GM21576 (cell line): ENCODE results near the gene RCOR1.

Experiments
- ATAC-seq: cut with Tn5 transposase; IDR thresholded peaks from one replicate; pipeline ENCODE4 v1.9.1; 2021; ENCODE audit warnings: mild to moderate bottlenecking, moderate library complexity; ENCODE audit not compliant: unreplicated experiment

The RCOR1 gene

DNA sequence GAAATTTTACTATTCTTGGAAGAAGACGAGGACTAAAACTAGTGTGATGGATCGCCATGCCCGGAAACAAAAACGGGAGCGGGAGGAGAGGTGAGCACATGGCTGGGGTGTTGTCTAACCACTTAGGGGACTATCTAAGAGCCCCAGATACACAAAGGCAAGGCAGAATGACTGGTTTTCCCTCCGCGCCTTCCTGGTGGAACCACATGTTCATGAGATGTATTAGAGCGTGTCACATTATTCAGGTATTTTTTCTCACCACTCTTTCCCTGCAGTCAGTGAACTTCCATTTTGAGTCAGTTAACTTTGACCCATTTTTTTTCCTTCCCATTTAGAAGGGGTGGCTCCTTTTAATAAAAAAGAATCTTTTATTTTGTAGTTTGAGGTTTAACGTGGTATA is 116.0 kb downstream of the RCOR1 start:
- no peak for ATAC-seq

DNA sequence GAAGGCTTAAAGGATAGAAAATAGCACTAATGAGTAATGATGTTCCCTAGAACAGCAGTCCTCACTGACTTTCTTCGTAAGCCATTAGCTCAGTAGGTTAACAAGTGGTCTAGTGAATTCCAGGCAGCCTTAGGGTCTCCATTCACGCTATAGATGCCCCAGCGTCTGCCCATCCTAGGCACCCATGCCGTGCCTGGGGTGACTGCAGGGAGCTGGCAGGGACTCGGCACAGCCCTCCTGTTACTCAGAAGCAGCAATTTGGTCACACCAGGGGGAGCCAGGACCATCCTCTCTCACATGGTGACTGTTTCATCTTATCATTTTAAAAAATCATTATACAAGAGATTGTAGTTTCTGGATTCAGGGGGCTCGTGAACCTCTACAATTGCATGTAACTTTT is 118.8 kb downstream of the RCOR1 start:
- ATAC-seq = no peak

DNA sequence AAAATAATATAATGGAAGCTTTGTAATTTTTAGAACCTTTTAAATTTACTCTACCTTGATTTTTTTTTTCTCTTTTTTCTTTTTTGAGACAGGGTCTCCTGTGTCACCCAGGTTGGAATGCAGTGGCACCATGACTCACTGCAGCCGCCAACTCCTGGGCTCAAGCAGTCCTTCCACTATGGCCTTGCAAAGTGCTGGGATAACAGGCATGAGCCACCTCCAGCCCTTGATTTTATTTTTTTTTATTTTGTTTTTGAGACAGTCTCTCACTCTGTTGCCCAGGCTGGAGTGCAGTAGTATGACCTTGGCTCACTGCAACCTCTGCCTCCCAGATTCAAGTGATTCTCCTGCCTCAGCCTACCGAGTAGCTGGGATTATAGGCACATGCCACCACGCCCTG is 119.5 kb downstream of the RCOR1 start:
- no peak for ATAC-seq

DNA sequence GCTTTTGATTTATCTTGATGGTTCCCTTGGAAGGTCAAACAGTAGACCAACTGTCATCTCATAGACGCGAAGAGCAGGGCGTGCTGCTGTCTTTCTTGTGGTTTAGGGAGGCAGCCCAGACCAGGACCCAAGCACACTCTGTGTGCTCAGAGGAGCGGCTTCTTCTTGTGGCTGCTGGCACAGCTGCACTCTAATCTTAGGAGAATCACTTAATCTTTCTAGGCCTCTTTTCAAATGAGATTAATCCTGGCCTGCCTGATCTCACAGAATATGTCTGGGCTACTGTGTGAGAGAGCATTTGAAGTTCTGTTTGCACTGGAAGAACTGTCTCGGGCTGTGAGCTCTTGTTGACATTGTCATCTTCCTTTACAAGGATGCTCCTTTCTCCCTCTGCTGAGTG is 124.8 kb downstream of the RCOR1 start:
- ATAC-seq = no peak

DNA sequence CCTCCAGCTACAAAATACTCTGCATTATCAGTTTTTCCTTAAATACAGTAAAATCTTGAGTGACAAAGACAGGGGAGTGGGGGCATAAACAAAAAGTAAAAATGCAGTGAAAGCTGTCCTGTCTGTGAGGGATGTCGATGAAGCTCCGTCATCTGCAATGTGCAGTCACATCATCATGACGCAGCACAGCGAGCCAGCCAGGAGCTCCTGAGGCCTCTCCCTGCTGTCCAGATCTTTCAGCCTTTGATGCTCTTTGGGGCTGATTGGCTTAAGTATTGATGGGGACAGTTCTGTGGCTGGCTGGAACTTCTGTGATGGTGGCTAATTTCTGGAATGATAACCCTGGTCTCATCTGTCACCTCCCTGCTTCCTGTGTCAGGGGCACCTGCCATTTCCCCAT is 130.2 kb downstream of the RCOR1 start:
- no peak for ATAC-seq

DNA sequence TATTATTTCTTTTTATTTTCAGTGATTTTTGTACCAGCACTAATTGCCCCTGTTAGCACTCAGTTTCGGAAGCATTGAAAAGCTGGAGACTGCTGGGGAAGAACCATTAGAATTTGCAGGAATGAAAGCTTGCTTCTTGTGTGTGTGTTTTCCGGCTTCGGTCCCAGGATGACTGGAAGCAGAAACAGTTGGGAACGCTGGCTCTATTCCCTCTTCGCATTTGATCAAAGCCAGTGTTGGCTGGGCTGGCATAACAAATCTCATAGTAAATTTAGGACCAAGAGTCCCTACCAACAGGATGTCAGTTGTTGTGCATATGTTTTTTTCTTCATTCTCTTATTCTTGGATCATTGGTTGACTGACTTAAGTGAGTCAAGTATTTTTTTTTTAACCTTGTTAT is 131.2 kb downstream of the RCOR1 start:
- no peak for ATAC-seq

DNA sequence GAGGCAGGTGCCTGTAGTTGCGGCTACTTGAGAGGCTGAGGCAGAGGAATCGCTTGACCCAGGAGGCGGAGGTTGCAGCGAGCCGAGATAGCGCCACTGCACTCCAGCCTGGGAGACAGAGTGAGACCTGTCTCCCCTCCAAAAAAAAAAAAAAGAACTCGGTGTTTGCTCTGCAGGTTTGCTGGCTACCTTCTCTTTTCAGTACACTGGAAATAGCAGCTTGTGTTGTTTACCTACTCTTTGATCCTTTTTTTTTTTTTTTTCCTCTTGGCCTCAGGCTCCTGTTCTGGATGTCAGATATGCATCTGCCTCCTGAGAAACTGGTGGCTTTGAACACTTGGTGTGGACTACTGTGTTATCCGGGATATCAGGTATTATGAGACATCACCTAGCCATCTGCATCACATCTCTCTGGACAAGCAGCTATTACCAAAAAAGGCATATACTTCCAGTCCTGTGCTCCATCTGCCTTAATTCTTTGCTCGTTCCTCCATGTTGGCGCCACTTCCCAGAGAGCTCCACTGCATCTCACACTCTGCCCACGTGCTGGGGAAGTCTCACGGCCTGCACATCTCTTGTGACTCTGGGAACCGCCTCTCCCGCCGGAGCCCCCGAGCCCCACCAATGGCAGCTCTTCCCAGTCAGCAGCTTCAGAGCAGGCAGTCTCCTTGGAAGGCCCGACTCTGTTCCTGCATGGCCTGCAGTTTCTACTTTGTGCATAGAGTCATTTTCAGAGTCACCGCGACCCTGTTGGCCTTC is 133.9 kb downstream of the RCOR1 start:
- no peak for ATAC-seq

DNA sequence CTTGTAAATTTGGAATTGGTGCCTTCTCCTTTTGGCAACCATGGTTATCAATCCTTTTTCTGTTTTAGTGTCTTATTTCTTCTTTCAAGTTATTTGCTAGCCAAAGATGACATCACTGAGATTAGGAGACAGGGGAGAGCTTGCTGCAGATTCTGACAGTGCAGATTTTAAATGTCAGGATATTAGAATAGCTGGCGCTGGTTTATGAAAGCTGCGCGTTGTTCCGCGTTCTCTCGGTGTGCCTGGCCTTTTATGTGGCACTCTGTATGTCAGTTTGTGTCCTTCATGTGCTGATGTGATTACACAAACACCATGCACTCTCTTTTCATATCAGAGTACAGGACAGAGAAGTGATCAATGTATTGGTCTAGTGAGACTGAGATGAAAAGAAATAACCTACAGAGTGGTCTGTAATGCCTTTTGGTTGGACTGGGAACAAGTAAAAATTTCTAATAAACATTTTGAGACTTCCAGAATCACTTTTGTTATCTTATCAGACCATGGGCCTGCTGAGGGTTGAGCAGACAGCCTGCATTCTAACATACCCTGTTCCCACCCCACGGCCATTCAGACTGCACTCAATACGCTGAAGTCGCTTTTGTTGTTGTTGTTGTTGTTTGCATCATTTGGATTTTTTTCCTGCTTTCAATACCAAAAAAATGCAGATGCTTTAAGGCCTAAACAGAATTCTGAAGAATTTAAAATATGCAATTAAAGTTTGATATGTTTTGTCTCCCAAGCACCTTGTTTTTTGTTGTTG is 135.1 kb downstream of the RCOR1 start:
- no peak for ATAC-seq

DNA sequence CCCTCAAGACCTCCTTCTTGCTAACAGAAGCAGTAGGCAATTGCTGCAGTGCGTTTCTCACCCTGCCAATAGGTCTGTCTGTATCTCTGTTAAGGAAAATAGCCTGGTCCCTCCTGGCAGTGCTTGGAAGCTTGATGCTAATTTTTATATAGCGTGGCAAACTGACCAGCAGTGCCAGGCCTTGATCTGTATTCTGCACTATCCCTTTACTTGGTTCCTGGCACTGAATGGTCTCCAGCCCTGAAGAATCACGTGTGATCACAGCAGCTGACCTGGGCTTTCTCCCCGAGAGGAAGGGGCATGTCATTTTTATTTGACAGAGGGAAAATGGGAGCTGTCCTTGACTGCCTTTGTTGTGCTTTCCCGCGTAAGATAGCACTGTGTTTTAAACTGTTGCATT is 136.1 kb downstream of the RCOR1 start:
- ATAC-seq = no peak

DNA sequence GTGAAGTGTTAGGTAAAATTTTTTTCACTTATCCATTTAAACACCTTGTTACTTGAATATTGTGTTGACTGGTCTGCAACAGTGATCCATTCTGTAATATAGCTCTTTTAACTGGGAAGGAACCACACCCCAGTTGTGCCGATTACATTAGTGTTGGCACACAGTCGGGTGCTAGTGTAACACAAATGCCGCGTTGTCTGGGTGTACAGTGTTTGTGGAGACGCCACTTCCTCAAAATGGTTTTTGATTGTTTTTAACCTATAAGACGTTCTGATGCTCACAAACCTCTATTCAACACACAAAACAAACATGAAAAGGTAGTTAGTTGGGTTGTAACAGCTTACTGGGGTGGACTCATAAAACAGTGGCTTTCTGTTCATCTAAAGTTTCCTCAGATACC is 136.8 kb downstream of the RCOR1 start:
- no peak for ATAC-seq

DNA sequence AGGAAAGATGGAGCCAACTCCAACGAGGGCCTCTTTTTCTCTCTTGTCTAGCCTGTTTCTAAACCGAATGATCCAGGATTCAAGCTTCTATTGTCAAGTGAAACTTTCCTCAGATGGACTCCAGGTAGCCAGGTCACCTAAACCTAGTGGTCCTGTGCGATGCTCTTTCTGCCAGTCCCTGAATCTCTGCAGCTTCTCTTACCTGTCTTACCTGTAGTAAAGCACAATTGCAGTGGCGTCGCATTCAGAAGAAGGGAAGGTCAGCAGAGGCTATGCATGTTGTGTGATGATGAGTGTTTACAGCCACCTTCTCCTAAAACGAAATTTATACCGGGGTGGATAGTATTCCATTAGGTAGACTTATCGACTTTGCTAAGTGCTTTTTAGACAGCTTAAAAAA is 137.4 kb downstream of the RCOR1 start:
- ATAC-seq = no peak

DNA sequence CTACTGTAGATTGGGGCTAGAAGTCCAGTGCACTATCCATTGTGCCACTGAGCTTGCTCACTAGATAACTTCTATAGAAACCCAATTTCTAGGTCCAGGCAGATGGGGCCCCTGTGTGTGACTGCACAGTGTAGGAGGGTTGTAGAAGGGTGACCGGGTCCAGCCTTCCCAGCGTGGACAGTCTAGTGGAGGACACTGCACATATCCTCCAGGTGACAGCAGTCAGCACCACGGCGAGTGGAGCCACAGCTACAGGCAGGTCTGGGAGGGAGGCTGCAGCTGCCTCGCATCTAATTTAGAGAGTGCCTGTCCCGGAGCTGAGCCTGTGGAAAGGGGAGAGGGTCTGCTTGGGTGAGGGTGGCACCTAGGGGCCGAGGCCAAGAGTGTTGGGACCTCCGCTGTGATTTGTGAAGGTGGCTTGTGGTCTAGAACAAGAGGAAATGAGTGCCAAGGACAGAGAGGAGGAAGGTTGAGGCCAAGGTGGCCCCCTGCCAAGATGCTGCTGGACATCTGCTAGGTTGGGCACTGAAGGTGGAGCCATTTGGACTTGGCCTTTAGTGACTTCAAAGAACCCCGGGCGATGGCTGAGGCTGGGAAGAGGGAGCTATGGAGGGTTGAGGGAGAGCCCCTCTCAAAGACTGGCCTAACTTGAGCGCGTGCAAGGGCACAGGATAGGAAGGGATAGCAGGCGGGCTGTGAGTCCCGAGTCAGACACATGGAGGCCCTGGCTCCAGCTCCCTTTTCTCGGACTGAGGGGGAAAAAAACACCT is 138.8 kb downstream of the RCOR1 start:
- ATAC-seq = no peak

DNA sequence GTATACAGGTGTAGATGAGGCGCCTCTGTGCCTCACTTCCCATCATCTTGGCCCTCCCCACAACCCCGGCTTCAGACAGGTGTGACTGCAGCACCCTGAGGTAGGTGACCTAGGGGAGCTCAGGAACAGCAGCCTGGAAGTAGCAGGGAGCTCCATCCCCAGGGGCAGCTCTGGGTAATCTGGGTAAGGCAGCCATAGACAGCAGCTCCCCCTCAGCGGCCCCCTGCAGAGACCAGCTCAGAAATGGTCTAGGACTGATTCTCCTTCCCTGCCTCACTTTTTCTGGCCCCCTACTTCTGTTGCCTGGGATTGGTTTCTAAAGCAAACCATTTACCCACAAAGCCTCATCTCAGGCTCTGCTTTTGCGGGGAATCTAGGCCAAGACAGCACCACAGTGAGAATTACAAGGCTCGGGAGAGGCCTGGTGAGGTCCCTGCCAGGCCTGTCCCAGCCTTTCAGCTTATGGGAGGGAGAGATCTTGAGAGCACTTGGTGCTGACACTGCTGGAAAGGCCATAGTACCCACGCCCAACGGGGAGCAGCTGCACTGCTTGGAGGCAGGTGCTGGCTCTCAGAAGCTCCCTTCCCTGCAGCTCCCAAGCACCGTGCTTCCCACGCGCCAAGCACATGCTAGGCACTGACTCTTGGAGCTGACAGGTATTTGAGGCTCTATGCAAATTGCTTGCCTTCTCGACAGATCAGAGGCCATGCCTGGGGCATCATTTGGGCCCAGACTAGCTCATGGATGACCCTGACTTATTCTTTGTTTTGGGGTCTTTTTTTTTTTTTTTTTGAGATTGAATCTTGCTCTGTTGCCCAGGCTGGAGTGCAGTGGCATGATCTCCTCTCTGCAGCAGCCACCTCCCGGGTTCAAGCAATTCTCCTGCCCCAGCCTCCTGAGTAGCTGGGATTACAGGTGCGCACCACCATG is 139.7 kb downstream of the RCOR1 start:
- no peak for ATAC-seq

DNA sequence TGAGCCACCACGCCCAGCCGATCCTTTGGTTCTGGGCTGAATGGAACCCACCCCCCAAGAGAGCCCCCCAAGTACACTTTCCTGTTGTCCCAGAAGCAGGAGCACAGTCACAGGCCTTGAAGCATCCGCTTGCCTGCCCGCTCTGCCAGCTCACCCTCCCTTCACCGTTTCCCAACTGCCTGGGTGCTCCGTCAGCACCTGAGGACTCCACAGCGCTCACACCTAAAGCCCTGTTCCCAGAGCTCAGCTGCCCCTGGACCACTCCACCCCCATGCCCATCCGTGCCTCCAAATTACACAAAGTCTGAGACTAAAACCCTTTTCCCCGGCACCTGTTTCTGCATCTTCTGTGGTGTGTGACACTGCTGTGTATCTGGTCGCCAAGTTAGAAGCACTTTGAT is 140.5 kb downstream of the RCOR1 start:
- no peak for ATAC-seq

DNA sequence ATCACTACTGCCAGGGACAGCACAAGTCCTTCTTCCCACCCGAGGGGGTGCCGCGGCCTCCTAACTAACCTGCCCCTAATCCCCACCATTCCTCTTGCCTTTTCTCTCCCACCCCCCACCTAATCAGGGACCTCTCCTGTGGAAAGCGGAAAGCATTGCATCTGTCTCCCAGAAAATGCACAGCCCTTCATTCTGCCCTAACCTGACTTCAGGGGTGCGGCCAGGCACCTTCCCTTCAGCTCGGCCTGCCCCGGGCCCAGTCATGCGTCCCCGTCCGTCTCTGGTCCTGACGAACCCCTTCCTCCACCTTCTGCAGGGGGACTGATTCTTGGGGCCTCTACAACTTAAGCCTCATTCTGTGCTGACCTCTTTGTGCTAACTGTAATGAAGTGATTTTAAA is 140.9 kb downstream of the RCOR1 start:
- ATAC-seq = no peak

DNA sequence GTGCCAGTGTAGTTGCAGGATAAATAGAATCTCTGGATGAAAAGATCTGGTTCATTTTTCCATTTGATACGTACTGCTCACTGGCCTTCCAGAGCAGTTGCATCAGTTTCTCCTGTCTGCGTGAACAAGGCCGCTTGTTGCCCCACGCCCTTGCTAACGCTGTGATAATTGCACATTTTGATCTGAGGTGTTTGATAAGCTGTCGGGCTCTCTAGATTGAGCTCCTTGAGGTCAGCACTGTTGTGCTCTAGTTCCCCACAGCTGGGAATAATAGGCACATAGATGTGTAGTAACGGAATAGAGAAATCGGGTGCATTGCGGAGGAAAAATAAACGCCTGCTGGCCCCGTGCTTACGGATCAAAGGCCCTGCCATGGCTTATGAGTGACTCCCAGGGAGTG is 142.0 kb downstream of the RCOR1 start:
- ATAC-seq = no peak

DNA sequence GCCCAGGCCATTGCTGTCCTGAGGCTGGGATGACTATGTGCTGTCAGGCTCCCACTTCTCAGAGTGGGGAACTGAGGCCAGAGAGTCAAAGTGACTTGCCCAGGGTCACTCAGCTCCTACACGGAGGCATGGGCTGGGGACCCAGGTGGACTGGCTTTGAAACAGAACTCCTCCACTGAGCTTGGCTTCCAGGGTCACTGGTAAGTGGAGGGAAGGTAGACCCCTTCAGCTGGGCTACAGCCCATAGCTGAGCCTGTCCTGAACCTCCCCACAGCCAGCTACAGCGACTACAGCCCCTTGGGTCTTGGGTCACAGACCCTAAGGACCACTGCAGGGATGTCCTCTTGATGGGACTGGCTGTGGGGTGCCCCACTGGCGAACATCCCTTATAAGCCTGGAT is 144.5 kb downstream of the RCOR1 start:
- ATAC-seq = no peak

DNA sequence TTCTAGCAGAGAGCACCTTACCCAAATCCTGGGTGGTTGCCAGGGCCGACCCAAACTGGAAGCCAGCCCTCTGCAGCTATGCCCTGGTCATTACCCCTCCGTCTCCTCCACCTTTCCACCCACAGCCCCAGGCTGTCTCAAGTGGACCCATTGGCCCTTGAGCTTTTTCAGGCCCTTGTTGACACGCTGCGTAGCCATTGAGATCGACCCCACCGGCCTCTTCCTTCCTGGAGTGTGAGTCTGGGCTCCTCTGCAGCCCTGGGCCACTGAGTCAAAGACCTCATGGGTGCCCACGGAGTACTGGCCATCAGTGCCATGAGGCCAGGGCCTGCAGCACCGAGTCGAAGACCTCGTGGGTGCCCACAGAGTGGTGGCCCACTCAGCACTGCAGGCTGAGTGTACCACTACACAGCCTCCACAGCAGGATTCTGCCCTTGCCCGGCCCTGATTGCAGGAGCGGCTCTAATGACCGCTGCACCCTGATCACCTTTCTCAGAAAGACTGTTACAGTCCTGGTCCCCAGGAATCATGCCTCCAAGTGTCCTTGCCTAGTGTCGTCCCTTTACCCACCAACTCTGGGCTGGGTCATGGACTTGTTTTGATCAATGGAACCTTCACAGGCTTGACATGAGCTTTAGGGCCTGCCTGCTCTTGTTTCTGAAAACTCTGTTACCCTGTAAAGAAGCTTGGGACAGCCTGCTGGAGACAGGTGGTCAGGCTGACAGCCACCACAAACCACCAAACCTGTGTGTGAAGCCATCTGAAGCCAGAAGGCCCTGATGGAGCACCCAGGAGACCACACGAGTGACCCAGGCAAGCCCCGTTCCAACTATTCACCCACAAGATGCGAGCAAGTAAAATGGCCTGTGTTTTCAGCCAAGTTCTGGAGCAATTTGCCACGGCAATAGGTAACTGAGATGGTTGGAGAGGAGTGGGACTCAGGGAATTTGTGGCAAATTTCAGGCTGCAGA is 145.2 kb downstream of the RCOR1 start:
- ATAC-seq = no peak

DNA sequence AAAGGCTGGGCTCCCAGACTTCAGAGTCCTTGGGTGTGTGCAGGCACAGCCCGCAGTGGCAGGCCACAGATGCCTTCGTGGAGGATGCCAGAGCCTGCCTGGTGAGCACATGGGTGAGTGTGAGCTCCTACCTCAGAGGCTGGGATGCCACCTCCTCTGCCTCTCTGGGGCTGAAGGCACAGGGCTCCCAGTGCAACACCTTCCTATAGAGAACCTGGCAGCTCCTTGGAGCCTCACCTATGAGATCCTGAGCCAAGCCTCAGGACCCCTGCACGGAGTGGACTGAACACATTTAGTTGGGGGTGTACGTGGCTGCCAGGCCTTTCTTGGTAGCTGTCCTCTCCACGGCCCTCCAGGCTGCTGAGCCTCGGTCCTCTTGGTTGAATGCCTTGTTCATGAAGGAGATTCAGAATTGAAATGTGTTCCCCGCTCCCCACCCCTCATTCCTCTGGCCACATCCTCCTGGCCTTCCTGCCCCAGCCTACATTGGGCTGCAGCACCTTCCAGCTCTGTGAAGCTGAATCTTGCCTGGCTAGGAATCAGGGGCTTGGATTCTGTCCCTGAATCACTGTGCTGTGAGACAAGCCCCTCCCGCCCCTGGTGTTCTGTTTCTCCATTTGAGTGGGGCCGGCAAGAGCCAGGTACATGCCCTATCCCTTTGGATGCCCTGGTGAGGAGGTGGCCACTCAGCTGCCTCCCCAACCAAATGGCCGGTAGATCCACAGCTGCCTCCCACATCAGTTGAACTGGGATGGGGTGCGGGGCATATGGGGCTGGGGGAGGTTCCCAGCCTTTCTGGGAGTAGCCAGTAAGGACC is 146.1 kb downstream of the RCOR1 start:
- ATAC-seq = no peak
